Activated CD4-positive, alpha-beta T cell treated with anti-CD3 and anti-CD28 coated beads, Interleukin-2, amount 50 U/mL, for 48 hours (primary cell): ENCODE data around the gene IL25.
"Not testable (repeated sequence)": the region's sequence is repeated elsewhere in the genome, so short reads cannot be mapped to it uniquely, and the experiment has no call there.

Experiments
- DNase-seq, 2 experiments: peaks; one replicate each; pipeline ENCODE4 v3.0.0-alpha.2; 2020

IL25 gene

DNA sequence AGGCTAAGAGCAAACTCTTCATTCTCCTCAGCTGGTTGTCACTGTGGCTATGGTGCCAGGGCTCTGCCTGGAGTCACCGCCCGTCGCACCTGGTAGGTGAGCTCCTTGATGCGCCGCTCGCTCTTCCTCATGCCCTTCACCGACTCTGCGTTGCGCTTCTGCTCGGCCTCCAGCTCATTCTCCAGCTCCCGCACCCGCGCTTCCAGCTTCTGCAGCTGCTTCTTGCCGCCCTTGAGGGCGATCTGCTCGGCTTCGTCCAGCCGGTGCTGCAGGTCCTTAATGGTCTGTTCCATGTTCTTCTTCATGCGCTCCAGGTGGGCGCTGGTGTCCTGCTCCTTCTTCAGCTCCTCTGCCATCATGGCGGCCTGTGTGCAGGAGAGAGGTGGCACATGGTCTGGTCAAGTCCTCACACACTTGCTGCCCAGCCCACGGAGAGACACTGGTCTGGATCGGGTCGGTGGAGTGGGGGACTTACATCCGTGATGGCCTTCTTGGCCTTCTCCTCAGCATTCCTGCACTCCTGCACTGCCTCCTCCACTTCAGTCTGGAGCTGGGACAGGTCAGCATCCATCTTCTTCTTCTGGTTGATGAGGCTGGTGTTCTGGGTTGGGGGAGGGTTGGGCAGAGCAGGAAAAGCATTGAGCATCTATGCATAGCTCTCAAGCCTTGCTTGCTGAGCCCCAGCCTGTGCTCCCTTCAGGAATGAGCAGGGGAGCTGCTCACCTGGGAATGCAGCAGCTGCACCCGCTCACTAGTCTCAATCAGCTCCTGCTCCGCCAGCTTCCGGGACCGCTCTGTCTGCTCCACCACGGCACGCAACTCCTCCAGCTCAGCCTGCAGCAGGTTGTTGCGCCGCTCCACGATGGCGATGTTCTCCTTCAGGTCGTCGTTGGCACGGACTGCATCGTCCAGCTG is 42.6 kb downstream of the IL25 start:
- no peak for DNase-seq

DNA sequence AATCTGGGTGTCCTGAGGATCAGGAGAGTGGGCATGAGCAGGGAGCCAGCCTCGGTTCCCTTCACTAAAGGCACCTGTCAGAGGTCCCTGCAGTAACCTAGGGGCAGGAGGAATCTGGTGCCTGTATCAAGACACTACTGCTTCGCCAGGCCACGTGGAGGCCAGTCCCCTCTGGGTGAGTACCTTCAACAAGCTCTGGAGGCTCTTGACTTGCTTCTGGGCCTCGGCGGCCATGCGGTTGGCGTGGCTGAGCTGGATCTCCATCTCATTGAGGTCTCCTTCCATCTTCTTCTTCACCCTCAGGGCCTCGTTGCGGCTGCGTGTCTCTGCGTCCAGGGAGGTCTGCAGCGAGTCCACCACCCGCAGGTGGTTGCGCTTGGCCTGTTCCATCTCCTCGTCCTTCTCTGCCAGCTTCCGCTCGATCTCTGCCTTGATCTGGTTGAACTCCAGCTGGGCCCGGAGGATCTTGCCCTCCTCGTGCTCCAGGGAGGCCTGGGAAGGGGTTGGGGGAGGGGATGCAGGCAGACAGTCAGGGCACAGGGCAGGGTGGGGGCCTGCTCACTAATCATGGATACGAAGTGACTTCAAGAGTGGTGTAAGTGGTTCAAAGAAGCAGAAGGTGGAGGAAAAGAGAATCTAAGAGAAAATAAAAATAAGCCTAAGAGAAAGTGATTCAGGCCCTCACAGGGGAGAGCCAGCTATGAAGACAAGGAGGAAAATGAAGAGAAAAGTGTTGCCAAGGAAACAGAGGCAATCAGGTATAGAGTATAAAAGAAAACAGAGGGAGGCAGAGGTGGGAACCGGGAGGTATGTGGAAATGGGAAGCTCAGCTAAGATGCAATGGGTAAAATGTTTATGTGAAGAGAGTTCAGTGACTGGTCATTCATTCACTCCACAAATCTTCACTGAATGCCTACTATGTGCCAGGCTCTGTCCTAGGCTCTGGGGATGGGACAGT is 43.5 kb downstream of the IL25 start:
- no peak for DNase-seq

- DNase-seq, result no peak
These were observed 44.2 kb downstream of the IL25 start for GRCh38 chr14:23416801-23417200.

- DNase-seq, result not testable (repeated sequence)
These were observed 44.7 kb downstream of the IL25 start for GRCh38 chr14:23417269-23417668.

- DNase-seq, result no peak
These were observed 45.4 kb downstream of the IL25 start for GRCh38 chr14:23418021-23418420.

DNA sequence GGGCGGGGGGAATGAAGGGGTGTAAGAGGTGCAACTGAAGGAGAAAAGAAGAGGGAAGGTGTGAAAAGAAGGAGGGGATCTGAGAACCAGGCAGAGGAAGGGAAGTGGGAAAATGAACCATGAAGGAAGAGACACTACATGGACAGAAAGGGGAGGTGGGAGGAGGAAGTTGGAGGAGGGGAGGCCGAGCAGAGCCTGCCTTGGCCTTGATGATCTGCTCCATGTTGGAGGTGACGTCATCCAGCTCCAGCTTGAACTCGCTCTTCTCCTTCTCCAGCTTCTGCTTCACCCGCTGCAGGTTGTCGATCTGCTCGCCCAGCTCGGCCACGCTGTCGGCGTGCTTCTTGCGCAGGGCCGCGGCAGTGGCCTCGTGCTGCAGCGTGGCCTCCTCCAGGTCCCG is 47.0 kb downstream of the IL25 start:
- not testable (repeated sequence) for DNase-seq

DNA sequence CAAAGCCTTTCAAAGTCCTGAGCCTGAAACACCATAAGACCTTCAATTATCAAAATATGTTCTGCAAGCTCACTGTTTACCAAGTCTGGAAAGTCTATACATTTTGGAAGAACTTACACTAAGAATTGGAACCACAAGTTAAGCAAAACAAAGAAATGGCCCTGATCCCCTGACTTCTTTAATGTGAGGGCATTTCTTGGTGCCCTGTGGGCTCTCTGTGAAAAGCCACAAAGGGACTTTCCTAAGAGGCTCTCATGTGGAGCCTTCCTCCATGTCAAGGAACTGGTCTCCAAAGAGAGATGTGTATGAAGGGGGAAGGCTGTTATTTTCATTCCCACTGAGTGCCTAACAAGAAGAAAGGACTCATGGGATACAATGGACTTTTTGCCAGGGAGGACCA is 49.0 kb downstream of the IL25 start:
- DNase-seq, result peak; percentile 12 to 26

GRCh38 chr14:23423657-23424056 is 51.0 kb downstream of the IL25 start:
- no peak for DNase-seq

- no peak for DNase-seq
These were observed 52.6 kb downstream of the IL25 start for GRCh38 chr14:23425169-23425568.

GRCh38 chr14:23425798-23426197 is 53.2 kb downstream of the IL25 start:
- DNase-seq, result not testable (repeated sequence)
